T-helper 22 cell (primary cell): ENCODE data around the gene HIGD1C.
"Not testable (repeated sequence)": the region's sequence is repeated elsewhere in the genome, so short reads cannot be mapped to it uniquely, and the experiment has no call there.

Experiments
- DNase-seq: peaks from one replicate; pipeline ENCODE4 v3.0.0-alpha.2; 2020; ENCODE audit warnings: low read depth

The HIGD1C gene

GRCh38 chr12:50933459-50934124 is 18.8 kb upstream of the HIGD1C start:
- DNase-seq: no peak

GRCh38 chr12:50934371-50934851 is 17.9 kb upstream of the HIGD1C start:
- no peak for DNase-seq

DNA sequence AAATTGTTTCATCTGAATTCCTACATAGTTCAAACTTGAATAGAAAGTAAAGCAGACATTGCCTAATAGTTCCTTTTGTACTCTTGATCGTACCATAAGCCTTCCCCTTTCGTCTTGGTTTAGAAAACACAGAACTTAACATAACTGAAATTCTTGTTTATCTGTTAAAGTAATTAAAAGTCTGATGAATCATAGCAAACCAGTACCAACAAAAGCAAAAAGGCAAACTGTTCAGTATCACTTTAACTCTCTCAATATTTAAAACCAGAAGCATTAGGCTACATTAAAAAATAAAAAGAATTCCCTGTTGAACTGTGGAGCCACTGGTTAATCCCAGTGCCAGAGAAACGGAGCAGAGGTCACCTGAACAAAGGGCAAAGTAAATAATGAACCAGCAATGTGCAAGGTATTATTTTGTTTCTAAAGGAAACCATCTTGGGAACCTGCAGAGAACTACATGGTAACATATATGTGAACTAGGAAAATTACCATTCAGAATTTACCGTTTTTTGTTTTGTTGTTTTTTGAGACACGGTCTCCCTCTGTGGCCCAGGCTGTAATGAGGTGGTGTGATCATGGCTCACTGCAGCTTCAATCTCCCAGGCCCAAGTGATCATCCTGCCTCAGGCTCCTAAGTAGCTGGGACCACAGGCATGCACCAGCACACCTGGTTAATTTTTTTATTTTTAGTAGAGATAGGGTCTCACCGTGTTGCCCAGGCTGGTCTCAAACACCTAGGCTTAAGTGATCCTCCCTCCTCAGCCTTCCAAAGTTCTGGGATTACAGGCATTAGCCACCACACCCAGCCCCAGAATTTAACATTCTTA is 17.1 kb upstream of the HIGD1C start:
- DNase-seq: no peak

DNA sequence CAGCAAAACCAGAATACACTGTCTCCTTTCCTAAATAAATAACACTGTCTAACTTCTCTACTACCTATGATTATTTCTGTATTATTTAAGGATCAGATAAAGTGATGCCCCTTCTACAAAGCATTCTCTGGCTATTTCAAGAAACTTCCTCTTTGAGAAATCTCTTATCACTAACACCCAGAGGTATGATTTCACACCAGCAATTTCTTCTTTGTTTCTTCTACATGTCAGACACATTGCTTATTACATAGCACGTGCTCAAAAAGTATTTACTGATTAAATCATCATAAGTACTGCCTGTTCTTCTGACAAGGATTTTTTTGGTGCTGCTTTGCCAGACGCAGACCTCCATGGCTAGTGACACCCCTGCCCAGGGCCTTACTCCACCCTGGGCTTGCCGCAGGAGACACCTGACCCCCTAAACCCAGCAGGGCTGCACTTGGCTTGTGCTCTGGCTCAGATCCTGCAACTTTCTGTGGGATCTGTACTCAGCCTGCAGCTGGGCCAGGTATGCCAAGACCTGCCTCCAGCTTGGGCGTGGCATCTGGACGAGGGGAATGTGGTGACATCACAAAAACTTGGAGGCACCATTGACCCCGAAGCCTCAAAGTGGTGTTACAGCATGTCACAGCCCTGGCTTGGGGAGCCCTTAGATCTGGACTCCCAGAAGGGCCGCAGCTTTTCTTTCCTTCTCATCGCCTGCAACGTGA is 15.4 kb upstream of the HIGD1C start:
- DNase-seq: no peak

DNA sequence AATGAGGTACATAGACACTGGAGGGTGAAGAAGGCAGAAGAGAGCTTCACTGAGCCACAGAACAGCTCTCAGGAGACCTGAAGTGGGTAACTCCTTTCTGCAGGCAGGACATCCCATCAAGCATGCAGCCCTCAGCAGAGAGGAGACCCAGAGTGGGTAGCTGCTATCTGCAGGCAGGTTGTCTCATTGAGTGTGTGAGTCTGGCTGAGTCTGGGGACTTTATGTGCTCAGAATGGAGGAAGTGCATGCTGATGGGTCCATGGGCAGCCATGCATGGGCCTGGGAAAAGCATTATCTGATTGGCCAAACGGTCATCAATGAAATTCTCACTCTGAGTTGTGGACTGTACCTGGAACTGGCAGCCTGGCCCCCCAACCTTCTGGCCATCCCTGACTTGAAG is 14.7 kb upstream of the HIGD1C start:
- DNase-seq: no peak

DNA sequence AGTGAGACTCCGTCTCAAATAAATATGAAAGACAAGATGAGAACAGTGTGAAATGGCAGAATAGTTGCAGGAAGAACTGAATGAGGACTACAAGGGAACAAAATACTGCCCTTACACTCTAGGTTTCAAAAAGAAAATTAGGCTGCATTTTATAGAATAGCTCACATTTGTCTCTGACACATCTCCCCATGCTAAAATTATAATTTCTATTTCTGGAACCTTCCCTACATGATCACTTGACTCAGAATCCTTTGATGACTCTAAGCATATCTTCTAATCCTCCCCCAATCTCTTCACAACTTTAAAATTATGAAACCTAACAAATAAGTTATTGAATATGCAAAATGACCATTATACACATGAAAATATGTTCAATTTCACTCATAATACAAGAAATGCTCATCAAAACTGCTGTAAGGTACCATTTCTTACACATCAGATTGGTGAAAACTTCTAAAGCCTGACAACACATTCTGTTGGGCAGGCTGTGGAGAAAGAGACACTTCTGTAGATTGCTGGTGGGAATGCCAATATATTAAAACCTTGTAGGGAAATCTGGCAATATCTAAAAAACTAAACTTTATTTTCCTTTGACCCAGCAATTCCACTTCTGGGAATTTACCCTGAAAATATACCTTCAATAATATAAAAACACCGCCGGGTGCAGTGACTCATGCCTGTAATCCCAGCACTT is 4.3 kb upstream of the HIGD1C start:
- no peak for DNase-seq

DNA sequence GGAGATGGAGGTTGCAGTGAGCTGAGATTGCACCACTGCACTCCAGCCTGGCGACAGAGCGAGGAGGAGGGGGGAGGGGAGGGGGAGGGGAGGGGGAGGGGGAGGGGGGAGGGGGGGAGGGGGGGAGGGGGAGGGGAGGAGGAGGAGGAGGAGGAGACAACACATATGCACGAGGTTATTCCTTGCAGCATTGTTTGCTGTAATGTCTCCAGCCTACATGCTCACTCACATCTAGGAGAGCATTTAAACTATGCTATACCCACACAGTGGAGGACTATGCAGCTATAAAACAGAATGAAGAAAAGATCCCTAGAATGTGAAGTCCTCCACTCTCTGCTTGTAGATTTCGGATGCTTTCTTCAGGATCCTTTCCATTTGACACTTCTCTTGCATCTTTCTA is 3.5 kb upstream of the HIGD1C start:
- no peak for DNase-seq

GRCh38 chr12:50949801-50950302 is 2.5 kb upstream of the HIGD1C start:
- DNase-seq: no peak

GRCh38 chr12:50951112-50951511 is 1.2 kb upstream of the HIGD1C start:
- no peak for DNase-seq

GRCh38 chr12:50953047-50953446 is 703 bp downstream of the HIGD1C start:
- DNase-seq: no peak

GRCh38 chr12:50954789-50955188 is 2.4 kb downstream of the HIGD1C start:
- DNase-seq: not testable (repeated sequence)

DNA sequence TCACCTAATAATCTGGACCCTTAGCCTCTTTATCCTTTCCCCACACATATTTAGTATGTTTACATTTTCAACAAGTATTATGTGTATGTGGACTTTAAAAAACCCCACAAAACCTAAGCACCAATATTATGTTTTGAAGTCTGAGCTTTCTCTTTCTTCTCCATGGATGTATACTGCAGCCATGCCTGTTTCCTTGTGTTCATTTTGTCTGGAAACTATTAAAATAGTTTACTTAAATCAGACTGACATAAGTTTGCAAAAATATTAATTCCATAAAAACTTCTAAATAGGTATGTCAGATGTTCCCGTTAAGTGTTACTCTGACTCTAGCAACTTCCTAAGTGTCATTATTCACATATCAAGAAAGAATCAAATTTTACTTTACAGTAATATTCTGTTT is 2.9 kb downstream of the HIGD1C start:
- no peak for DNase-seq

- no peak for DNase-seq
Measured at GRCh38 chr12:50955697-50956096, 3.4 kb downstream of the HIGD1C start.

GRCh38 chr12:50960130-50960529 is 7.8 kb downstream of the HIGD1C start:
- DNase-seq: no peak

GRCh38 chr12:50961708-50962107 is 9.4 kb downstream of the HIGD1C start:
- DNase-seq: no peak

- no peak for DNase-seq
Measured at GRCh38 chr12:50964432-50964831, 12.1 kb downstream of the HIGD1C start.

- no peak for DNase-seq
Measured at GRCh38 chr12:50971946-50972345, 19.6 kb downstream of the HIGD1C start.

GRCh38 chr12:50979369-50980052 is 27.2 kb downstream of the HIGD1C start:
- no peak for DNase-seq

DNA sequence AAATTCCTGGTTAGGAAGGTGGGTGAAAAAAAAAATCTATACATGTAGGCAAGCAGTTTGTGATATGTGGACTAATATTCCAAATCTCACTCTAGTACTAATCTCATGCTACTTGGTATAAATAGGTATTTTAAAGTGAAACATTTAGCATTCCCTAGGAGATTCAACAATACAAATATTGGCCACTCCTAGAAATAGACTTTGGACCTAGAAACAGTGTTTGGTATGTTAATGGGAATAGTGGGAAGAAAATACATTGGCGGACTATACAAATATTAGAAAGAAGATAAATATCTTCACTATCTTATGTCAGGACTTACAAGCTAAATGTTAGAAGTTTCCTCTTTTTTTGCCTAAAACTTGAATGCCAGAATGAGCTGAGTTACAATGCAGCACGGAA is 28.2 kb downstream of the HIGD1C start:
- no peak for DNase-seq

- DNase-seq: no peak
Measured at GRCh38 chr12:50981319-50982239, 29.2 kb downstream of the HIGD1C start.
